GM21786 (cell line): ENCODE results near the gene REEP6.
"Not testable (repeated sequence)": the region's sequence is repeated elsewhere in the genome, so short reads cannot be mapped to it uniquely, and the experiment has no call there.

Experiments used
- ATAC-seq: cut with Tn5 transposase; IDR thresholded peaks from one replicate; pipeline ENCODE4 v1.9.1; 2021; ENCODE audit not compliant: unreplicated experiment

The REEP6 gene

DNA sequence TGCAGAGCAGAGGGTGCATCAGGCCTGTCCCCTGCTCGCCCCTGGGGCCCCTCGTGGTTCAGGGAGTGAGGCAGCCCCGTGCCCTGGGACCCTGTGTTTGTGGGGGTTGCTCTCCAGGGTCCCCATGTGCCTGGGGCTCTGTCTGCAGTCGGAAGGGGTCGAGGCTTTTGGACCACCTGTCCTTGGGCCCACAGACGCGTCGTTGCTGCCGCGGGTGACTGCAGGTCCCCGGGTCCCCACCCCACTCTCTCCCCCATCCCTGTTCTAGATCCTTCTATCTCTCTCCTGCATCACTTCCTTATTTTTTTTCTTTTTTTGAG lies 2.7 kb upstream of the REEP6 start:
- no peak for ATAC-seq

DNA sequence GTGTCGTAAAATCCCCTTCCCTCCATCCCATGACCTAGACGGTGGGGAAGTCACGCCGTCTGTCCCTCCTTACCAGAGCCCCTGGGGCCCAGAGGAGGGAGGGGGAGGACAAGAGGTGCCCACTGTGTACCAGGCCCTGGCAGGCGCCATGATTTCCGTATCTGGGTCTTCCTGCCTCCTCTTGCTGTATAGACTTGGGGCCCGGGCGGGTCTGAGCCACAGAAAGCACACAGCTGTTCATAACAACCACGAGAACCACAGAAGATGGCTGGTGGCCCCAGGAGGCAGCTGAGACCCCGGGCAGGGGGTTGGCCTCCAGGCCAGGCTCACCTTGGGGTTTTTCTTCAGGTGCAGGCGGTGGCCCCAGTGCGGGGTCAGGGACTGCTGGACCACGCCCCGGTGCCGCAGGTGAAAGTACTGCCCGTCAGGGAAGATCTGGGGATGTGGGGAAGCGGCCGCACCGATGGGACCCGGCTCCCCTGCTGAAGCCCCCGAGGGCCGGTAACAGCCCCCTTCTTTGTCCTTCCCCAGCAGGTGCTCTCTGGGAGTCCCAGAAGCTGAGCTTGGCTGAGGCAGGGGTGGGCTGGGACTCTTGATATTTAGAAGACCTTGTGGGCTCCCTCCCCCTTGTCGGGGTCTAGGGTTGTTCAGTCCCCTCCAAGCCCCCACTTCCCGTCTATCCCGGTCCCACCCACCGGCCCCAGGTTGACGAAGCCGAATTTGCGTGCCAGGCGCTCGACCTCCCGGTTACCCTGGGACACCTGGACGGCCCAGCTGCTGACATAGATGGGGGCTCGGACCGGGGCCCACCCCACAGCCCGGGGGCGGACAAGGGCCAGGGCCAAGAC lies 1.3 kb upstream of the REEP6 start:
- ATAC-seq = no peak

DNA sequence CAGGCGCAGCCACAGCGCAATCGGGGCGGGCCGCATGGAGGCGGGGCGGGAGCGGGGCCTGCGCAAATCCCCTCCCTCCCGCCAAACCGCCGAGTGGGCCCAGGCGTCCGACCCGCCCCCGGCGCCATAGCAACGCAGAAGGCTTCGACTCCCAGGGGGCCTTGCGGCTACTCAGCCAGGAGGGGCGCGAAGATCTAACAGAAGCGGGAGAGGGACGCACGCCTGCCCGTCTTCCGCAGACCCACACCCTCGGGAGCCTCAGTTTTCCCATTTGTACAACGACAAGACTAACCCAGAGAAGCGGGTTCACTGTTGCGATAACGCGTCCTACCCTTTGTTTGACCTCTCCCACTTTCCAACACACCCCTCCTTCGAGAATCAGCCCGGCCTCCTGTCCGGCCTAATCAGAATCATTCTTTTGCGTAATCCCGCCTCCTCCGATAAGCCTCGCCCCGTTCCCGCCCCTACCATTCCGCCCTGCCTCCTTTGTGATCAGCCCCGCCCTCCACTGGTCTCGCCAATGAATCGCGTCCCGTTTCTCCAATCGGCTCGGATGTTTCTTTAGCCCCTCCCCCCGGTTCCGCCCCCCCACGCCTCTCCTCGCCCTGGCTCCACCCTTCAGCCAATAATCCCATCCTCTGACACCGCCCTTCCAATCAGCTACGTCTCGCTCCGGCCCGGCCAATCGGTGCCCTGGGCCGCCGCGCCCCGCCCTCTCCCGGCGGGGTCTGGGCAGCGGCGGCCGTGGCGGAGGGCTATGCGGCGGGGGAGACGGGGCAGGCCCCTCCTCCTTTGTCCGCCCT lies 469 bp upstream of the REEP6 start, which contains the start of gene PCSK4:
Gene PCSK4 (minus strand): TSS at position 40 of the 803 bp plus-strand sequence. CDS start 4 bp downstream, at position 36.
- ATAC-seq = peak; percentile 88

DNA sequence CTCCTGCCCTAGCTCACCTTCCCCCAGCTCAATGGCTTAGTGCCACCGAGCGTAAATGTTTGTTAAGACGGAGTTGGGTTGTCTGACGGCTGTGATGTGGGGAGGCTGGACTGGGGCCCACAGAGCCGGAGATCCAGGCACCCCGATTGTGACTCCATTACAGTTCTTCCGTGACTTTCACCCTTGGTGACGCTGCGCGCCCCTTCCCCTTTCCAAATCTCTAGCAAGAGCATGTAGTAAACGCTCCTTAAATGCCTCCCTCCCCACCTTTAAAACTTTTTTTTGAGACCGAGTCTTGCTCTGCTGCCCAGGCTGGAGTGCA lies 829 bp downstream of the REEP6 start:
- no peak for ATAC-seq

DNA sequence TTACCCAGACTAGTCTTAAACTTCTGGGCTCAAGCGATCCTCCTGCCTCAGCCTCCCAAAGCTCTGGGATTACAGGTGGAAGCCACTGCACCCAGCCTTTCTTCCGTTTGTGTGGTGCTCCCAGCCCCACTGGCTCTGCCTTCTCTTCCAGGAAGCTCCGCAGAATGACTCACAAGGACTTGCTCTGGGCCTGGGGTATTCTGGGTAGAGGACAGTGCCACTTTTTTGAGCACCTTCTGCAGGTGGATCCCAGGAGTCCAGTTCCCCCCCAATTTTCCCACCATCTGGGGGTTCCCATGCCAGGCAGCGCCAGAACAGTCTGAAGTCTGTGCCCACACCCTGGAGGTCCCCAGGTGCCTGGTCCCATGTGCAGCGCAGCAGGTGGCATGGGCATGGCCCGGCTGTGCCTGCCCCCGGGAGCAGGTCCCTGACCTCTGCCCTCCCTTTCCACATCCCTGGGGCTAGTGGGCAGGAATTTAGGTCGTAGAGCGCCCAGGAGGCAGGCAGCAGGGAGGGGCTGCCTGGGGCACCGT lies 1.6 kb downstream of the REEP6 start:
- no peak for ATAC-seq

DNA sequence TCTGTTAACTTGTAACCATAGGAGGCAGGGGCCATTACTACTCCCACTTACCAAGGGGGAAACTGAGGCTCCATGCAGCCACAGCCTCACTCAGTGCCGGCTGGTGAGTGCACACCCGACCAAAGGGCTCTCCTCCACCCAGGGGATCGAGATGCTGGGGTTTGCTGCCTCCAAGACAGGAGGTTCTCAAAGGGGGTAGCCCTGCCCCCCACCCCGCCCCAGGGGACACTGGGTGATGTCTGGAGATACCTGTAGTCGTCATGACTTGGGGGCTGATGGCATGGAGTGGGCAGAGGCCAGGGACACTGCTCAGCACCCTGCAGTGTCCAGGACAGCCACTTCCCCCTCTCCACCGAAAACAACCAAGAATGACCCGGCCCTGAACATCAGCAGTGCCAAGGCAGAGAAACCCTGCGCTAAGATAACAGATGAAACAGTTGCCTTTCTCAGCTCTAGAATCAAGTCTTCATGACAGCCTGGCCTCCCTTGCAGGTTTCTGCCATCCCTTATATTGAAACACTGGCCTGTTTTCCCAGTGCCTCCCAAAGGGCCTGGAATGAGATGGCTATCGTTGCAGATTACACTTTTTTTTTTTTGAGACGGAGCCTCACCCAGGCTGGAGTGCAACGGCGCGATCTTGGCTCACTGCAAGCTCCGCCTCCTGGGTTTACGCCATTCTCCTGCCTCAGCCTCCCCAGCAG lies 3.3 kb downstream of the REEP6 start:
- ATAC-seq = no peak

DNA sequence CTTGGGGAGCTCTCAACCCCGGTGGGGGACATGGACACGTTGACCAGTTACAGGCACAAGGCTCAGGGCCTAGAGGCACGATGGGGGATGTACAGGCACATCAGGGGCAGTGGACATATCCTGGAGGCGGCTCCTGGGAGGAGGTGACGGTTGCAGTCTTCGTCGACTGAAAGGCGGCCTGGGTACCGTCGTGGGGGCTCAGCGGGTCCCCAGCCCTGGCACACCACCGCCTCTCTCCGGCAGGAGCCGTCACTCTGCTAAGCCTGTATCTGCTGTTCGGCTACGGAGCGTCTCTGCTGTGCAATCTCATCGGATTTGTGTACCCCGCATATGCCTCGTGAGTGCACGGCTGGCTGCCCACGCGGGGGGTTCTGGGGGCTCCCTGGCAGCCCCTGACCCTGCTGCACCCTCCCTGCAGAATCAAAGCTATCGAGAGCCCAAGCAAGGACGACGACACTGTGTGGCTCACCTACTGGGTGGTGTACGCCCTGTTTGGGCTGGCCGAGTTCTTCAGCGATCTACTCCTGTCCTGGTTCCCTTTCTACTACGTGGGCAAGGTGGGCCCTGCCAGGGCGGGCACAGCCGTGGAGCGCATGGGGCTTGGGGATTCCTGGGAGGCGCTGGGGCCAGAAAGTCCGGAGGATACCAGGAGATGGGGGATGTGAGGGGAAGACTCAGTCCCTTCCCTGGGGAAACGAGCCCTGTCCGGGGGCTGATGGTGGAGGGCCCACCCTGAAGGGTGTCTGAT lies 4.2 kb downstream of the REEP6 start:
- ATAC-seq = no peak

DNA sequence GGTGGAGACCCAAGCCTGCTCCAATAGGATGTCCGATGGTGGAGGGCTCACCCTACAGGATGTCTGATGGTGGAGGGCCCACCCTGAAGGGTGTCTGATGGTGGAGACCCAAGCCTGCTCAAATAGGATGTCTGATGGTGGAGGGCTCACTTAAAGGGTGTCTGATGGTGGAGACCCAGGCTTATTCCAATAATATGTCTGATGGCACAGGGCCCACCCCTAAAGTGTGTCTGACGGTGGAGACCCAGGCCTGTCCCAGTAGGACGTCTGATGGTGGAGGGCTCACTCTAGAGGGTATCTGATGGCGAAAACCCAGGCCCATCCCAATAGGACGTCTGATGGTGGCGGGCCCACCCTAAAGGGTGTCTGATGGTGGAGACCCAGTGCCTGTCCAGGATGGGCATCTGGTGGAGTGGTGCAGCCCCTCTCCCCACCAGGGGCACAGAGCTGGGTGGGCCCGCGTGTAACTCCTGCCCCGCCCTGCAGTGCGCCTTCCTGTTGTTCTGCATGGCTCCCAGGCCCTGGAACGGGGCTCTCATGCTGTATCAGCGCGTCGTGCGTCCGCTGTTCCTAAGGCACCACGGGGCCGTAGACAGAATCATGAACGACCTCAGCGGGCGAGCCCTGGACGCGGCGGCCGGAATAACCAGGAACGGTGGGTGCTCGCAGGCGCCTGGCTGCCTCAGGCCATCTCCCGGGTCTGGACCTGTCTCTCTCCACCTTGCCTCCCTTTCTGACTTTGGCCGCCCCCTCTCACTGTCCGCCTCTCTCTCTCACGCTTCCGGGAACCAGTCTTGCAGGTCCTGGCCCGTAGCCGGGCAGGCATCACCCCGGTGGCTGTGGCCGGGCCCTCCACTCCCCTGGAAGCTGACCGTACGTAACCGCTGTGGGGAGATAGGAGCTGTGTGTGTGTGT lies 5.1 kb downstream of the REEP6 start:
- no peak for ATAC-seq

DNA sequence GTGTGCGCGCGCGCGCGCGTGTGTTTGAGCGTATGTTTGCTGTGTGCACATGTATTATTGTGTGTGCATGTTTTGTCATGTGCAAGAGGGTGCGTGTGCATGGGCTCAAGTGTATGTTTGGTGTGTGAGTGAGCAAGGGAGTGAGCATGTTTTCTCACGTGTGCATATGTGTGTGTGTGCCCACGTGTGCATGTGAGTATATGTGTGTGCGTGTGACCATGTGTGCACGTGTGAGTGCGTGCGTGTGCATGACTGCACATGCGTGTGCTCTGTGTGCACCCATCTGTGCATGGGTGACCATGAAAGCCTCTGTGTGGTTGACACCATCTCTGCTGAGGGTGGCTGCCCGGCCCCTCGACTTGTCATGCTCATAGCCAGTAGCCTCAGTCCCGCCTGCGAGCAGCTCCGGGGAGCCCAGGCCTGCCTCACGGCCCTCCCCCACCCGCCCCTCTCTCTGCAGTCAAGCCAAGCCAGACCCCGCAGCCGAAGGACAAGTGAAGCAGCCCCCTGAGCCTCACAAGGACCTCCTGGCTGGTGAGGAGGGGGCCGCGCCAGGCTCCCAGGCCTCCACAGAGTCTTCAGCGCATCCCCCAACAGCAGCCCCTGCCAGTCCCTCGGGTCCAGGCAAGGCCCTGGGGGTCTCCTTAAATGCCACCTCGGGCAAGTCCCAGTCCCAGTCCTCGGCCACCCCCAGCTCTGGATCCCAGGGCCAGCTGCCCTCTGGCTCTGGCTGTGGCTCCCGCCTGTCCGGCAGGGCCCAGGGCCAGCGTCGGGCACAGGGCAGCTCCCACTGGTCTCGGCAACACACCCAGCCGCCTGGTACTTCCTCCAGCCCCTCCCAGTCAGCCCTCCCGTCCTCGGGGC lies 6.0 kb downstream of the REEP6 start:
- ATAC-seq = no peak

DNA sequence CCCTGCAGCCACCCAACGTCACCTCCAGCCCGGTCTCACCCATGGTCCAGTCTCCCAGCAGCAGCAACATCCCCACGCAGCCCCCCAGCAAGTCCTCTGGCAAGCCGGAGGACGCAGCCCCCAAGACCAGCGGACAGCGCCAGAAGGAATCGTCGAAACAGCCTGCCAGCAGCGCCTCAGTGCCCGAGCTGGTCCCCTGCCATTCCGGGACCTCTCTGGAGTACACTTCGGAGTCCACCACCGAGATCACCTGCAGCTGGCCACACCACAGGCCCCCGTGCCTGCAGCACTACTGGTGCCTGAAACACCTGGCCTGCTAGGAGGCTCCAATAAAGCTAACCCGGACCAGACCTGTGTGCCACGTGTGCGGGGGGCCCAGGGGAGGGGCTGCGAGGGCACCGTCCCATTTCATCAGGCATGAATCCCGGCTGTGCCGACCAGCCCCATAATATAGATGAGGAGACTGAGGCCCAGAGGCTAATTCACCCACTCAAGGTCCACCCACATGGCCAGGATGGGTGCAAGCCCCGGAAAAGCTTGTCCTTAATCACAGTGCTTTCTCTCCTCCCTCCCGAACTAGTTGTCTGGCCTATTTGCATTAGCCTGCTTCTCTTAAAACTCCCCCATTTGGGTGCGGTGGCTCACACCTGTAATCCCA lies 6.7 kb downstream of the REEP6 start:
- no peak for ATAC-seq

DNA sequence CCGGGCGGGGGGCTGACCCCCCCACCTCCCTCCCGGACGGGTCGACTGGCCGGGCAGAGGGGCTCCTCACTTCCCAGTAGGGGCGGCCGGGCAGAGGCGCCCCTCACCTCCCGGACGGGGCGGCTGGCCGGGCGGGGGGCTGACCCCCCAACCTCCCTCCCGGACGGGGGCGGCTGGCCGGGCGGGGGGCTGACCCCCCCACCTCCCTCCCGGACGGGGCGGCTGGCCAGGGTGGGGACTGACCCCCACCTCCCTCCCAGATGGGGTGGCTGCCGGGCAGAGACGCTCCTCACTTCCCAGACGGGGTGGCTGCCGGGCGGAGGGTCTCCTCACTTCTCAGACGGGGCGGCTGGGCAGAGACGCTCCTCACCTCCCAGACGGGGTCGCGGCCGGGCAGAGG lies 8.2 kb downstream of the REEP6 start:
- not testable (repeated sequence) for ATAC-seq

DNA sequence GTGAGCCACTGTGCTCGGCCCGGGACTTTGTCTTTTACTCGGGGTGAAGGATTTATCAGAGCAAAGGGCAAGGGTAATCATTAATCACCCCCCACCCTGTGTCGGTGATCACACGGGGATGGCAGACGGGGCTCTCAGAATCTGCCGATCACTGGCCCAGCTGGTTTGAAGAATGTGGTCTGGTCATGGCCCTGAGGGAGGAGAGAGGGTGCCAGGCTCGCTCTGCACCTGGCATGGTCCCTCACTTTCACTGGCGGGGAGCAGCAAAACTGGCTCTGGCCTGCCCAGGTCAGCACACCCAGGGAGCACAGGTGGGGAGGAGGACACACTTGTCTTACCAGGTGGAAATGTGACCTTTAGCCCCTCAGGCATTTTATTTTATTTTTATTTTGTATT lies 10.2 kb downstream of the REEP6 start:
- no peak for ATAC-seq

DNA sequence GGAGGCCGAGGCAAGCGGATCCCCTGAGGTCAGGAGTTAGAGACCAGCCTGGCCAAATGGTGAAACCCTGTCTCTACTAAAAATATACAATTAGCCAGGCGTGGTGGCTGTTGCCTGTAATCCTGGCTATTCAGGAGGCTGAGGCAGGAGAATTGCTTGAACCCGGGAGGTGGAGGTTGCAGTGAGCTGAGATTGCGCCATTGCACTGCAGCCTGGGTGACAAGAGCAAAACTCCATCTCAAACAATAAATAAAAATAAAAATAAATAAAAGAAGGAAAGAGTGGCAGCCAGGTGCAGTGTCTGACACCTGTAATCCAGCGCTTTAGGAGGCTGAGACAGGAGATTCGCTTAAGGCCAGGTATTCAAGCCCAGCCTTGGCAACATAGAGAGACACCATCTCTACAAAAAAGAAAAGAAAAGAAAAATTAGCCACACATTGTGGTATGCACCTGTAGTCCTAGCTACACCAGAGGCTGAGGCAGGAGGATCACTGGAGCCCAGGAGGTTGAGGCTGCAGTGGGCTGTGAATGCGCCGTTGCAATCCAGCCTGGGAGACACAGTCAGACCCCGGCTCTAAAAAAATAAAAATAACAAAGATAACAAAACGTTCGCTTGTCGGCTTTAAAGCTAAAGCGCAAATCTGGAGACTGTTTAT lies 11.6 kb downstream of the REEP6 start:
- ATAC-seq = no peak

DNA sequence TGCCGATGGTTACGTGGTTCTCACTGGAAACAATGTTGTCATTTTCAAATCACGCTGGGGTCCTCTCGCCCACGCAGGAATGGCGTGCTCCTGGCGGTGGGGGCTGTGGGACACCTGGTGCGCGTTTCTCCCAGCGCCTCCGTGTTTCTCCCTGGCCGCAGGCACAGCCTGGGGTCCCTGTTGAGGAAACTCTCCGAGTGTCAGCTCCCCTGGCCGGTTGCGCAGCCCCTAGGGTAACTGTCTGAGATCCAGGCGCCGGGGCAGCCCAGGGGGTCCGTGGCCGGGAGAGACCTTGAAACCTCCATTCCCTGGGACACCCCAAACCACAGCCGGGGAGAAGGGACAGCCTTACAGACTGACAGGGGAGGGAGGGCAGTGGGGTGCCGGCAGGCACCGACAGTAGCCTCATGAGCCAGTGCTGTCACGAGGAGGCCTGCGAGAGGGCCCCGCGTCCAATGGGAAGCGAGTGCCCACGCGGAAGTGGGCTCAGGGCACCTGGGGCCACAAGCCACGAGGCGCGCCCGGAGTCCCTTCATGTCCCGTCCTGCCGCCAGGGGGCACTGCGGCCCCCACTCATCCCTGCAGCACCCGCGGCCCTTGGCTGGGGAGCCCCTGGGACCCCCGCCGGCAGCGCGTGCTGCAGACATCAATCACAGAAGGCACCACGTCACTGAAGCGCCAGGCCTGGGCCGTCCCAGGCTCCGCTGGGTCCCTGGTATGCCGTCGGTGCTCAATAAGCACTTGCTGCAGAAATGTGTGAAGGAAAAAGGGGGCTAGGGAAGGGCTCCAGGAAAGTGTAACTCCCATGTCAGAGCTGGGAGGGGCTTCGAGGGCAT lies 12.3 kb downstream of the REEP6 start:
- no peak for ATAC-seq

DNA sequence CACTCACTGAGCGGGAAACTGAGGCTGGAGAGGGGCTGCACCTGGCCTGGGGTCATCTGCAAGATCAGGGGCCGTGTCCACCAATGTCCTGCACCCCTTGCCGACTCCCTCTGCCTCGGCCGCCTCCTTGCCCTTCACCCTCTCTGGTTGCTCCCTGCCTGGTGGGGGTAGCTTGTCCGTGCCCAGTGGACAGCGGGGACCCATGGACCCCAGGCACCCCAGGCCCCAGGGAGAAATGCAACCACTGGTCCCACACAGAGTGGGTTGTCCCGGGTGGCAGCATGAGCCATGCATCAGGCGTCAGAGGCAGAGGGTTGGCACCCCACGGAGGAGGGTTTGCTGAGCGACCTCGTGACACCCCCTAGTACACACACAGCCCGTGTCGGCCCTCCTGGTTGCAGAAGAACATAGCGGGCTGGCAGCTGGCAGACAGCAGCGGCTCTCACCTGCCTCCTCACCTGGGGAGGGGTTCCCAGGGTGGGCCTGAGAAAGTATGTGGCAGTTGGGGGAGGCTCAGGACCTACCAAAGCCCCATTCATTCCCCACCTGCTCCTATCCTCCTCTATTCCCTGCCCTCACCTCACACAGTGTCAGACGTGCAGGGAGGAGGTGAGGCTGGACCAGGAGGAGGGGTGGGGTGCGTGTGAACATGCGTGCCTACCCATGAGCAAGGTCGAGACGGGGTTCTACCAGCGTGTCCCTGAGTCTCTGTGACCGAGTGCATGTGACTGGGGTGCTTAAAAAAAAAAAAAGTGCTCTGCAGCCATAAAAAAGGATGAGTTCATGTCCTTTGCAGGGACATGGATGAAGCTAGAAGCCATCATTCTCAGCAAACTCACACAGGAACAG lies 13.2 kb downstream of the REEP6 start:
- ATAC-seq = no peak

DNA sequence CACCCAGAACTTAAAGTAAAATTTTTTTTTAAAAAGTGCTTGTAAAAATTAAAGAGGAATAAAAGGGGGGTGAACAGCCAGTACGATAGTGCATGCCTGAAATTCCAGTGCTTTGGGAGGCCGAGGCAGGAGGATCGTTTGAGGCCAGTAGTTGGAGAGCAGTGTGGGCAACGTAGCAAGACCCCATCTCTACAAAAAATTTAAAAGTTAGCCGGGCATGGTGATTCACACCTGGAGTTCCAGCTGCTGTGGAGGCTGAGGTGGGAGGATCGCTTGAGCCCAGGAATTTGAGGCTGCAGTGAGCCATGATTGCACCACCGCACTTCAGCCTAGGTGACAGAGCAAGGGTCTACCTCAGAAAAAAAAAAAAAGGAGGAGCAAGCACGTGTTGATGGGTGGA lies 14.0 kb downstream of the REEP6 start:
- ATAC-seq = no peak
